Sigmoid colon (tissue), 4 donors: Measurements from ENCODE around the gene TSC22D1.

ENCODE experiments used
- EP300 ChIP-seq, 4 donors: sonication (generic); formaldehyde crosslinking; IDR thresholded peaks; one replicate each; pipeline ENCODE4 v1.6.1; 2017; ENCODE audit warnings: antibody characterized with exemption in 4 of 4
- POLR2AphosphoS5 ChIP-seq, 4 donors: sonication (generic); formaldehyde crosslinking; IDR thresholded peaks; one replicate each; pipeline ENCODE4 v1.6.1; 2017; ENCODE audit warnings: antibody characterized with exemption in 4 of 4
- TF ChIP-seq, protein P1 (sequence below), 4 experiments: fragments of 450-650 bp in 3 of 4; fragments of 200-600 bp in 1 of 4; IDR thresholded peaks; one replicate each; pipeline ENCODE4 v1.5.1; 2016 to 2019; ENCODE audit warnings: antibody characterized with exemption in 4 of 4, mild to moderate bottlenecking in 3 of 4, moderate library complexity in 2 of 4

DNA sequence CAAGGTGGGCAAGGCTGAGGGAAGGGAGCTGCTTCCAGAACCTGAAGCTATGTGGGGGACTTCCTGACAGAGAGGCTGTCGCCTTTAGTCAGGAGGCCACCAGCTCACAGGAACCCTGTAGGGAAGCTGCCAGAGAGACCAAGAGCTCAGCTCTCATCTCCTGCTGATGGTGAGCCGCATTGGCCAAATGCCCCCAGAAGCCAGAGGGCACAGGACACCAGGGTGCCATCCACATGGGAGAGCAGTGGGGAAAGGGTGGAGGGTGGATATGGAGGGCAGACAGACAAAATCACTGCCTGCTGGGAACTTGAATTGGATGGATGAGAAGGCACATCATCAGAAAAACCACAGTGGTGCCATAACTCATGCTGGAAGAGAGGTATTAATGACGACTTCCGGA lies 166.5 kb downstream of the TSC22D1 start:
- TF ChIP-seq, protein P1, sequence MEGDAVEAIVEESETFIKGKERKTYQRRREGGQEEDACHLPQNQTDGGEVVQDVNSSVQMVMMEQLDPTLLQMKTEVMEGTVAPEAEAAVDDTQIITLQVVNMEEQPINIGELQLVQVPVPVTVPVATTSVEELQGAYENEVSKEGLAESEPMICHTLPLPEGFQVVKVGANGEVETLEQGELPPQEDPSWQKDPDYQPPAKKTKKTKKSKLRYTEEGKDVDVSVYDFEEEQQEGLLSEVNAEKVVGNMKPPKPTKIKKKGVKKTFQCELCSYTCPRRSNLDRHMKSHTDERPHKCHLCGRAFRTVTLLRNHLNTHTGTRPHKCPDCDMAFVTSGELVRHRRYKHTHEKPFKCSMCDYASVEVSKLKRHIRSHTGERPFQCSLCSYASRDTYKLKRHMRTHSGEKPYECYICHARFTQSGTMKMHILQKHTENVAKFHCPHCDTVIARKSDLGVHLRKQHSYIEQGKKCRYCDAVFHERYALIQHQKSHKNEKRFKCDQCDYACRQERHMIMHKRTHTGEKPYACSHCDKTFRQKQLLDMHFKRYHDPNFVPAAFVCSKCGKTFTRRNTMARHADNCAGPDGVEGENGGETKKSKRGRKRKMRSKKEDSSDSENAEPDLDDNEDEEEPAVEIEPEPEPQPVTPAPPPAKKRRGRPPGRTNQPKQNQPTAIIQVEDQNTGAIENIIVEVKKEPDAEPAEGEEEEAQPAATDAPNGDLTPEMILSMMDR (IDR thresholded peaks at IDR 0.05) = no peak
- TF ChIP-seq POLR2AphosphoS5 (IDR thresholded peaks at IDR 0.05) = no peak
- no peak for TF ChIP-seq EP300 (IDR thresholded peaks at IDR 0.05)
